HG03108 (cell line): ENCODE results near the gene GLRA3.

ENCODE experiments used
- ATAC-seq: cut with Tn5 transposase; IDR thresholded peaks from one replicate; pipeline ENCODE4 v1.9.1; 2021; ENCODE audit warnings: moderate library complexity; ENCODE audit not compliant: unreplicated experiment

Gene GLRA3

GRCh38 chr4:174604198-174604597, 224.8 kb downstream of the GLRA3 start:
- no peak for ATAC-seq

DNA sequence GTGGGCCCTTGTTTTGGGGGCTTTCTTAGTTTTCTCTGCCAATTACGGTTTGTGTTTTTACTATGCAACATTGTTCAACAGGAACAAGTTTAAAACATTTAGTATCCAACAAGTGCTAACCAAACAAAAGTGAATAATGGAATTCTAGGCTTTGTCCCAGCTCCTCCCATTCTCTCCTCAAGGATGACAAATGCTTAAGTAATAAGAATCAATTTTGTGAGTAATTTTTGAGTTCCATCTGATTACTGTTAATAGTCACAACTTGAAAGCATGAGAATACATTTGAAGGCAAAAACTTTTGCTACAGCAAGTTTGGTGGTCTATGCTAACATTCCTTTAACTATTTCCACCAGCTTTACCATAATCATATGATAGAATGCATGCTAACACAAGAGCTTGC, 228.7 kb downstream of the GLRA3 start:
- ATAC-seq: no peak

GRCh38 chr4:174598800-174599199, 230.2 kb downstream of the GLRA3 start:
- no peak for ATAC-seq

DNA sequence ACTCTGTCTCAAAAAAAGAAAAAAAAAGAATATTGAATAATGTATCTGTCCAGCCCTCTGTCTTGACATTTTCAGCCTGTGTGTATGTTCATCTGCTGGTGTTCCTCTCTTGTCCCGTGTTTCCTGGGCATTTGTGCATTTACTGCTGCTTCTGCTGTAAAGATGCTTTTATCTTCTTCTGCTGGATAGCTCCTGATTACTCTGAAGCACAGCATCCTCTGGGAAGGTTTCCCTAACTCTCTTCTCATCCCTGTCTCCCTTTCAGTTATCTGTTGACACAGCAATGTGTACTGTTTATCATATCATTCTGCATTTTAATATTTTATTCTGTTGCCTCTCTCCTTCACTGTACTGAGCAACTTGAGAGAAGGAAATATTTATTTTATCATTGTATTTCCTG, 232.5 kb downstream of the GLRA3 start:
- ATAC-seq: no peak

- no peak for ATAC-seq
Observed at GRCh38 chr4:174595141-174595929, 233.7 kb downstream of the GLRA3 start.

DNA sequence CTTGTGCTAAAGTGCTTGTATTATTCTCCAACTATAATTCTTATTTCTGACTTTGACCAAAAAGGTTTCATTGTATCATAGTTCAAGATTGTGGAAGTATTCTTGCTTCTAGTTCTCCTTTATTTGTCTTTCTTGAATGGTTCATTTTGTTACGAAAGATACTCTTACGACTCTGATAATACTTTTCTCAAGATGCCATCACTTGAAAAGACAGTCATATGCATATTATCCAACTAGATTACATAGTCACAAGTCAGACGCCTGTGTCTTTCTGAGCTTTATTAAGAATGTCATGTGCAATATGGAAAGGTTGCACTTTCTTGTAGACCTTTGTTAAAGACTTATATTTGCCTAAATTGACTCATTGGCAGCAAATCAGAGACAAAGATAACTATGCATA, 235.3 kb downstream of the GLRA3 start:
- ATAC-seq: no peak

GRCh38 chr4:174592985-174593335, 236.1 kb downstream of the GLRA3 start:
- no peak for ATAC-seq

GRCh38 chr4:174592256-174592984, 236.6 kb downstream of the GLRA3 start:
- ATAC-seq: no peak

- ATAC-seq: peak; percentile 80
Observed at GRCh38 chr4:174591243-174592021, 237.6 kb downstream of the GLRA3 start.

DNA sequence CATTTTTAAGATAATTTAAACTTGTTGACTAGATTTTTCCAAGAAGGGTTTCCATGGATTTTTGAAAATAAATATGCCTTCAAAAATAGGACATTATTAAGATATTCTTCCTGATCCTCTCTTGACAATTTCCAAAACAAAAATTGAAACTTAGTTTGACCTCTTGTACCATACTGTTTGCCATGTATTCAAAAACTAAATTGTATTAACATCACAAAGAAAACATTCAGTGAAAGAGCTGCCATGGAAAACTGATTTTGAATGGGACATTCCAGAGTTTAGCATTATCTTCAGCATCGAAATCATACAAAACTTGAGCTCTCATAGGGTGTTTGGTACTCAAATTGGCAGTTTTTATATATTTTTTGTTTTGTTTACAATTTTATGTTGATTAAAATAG, 238.7 kb downstream of the GLRA3 start:
- ATAC-seq: no peak
